ENCODE data around the gene RNF180. TPM values are rescaled to one million over a fixed set of nuclear protein-coding genes. Genes with fewer than 3 reads are reported as not detected.

Gene RNF180
- total and polyA plus RNA-seq, 2 donors (not counting 3 experiments of a cell fraction or from before 2014, with no cell fraction given), result 0.62 to 5.6 TPM

GRCh38 chr5:64161420-64161819 lies 4.2 kb upstream of the RNF180 start:
- intact Hi-C loops (cut with micrococcal nuclease) (no loop called here), dilution Hi-C loops (cut with MboI; ENCODE audit: extremely low pct_ligation_motif_present, low sequenced_read_pairs) (no loop called here)
- Histone ChIP-seq H3K9me3 (replicated peaks; ENCODE audit: control insufficient read depth, insufficient read depth, low read length) (no peaks in the 10 kb centered on the region), H3K9ac (replicated peaks; ENCODE audit: extremely low read depth, insufficient read depth, low read length) (no peak overlapping the region), H3K79me2 (ENCODE audit: control insufficient read depth, insufficient read depth, low read length) (no peaks in the 10 kb centered on the region), H3K4me1 (ENCODE audit: control insufficient read depth, extremely low read depth, insufficient read depth, low read length) (peaks cover 4% of the 10 kb centered on the region), H3K36me3 (ENCODE audit: control insufficient read depth in 2 of 2, extremely low read depth in 1 of 2, insufficient read depth in 2 of 2, low read length in 2 of 2) (no peaks in the 10 kb centered on the region), H3K27ac (ENCODE audit: insufficient read depth, low read depth, low read length) (no peak overlapping the region), H3K27me3 (ENCODE audit: control insufficient read depth in 2 of 2, insufficient read depth in 2 of 2, low read length in 2 of 2) (peaks cover 13 to 19% of the 10 kb centered on the region in 2 experiments), H3K4me3 (replicated peaks in 1 of 3; ENCODE audit: insufficient read depth in 1 of 3, low read depth in 1 of 3, low read length in 3 of 3) (no peak overlapping the region), H2AFZ (ENCODE audit: low read depth, low read length) (no peak overlapping the region), H3K4me2 (ENCODE audit: insufficient read depth, low read length) (no peak overlapping the region), H4K20me1 (replicated peaks; ENCODE audit: control insufficient read depth, extremely low read depth, insufficient read depth, low read length) (no peaks in the 10 kb centered on the region), H3K9me1 (replicated peaks; ENCODE audit: control insufficient read depth, extremely low read depth, insufficient read depth, low read length) (no peaks in the 10 kb centered on the region)
- CTCF ChIA-PET, result interaction anchor here (1.4 kb wide), 1 partner anchor 14 kb away, joined by 6 read pairs; no protein-coding TSS in a partner anchor
- no TSS peak for BruUV-seq (replicated peaks)
- FAIRE-seq (no peak), DNase-seq (ENCODE audit: low read depth, low spot score) (no peak)
- TF ChIP-seq MAX (IDR thresholded peaks at IDR 0.05; ENCODE audit: insufficient read depth, insufficient read length) (no peak), CTCF (IDR thresholded peaks at IDR 0.05; ENCODE audit: extremely low read depth in 1 of 2, insufficient read depth in 1 of 2, low read depth in 1 of 2, low read length in 2 of 2) (no peak), FOS (IDR thresholded peaks at IDR 0.05; ENCODE audit: borderline replicate concordance, insufficient read depth, low read length) (no peak), POLR2AphosphoS5 (IDR thresholded peaks at IDR 0.05; ENCODE audit: insufficient read depth, low read depth, low read length) (no peak), POLR2A (IDR thresholded peaks at IDR 0.05; ENCODE audit: low read depth, low read length) (no peak), JUN (IDR thresholded peaks at IDR 0.05; ENCODE audit: borderline replicate concordance, insufficient read depth, insufficient read length, low read depth) (no peak), GATA2 (IDR thresholded peaks at IDR 0.05; ENCODE audit: insufficient read depth, insufficient read length, low read depth, low read length) (no peak), EZH2 (IDR thresholded peaks at IDR 0.05; ENCODE audit: borderline replicate concordance, low read depth, low read length, severe bottlenecking) (no peak), MYC (IDR thresholded peaks at IDR 0.05; ENCODE audit: low read depth, low read length) (no peak)
- POLR2A ChIA-PET, result no interaction called here

Measured in endothelial cell of umbilical vein (primary cell).